Stimulated activated CD8-positive, alpha-beta memory T cell treated with anti-CD3 and anti-CD28 coated beads, Interleukin-4, amount 100 ng/mL, for 24 hours (primary cell): ENCODE measurements around the gene ZC2HC1B.

ENCODE experiments used
- DNase-seq: peaks from one replicate; pipeline ENCODE4 v3.0.0-alpha.2; 2020; ENCODE audit warnings: low read depth

ZC2HC1B gene

DNA sequence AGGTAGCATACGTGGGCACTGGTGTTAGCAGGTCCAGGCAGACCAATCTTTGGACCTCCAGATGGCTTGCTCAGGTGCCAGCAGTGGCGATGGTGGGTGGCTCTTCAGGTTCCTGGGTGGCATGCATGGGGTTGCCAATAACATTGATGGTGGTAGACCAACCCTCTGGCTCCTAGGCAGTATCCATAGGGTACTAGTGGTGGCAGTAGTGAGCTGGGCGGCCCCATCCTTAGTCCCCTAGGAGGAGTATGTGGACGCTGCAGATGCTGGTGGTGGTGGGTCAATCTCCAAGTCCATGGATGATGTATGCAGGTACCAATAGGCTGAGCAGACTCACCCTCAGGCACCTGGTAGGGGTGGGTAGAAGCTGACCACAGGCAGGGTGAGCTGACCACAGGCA is 70.6 kb downstream of the ZC2HC1B start:
- DNase-seq = no peak

DNA sequence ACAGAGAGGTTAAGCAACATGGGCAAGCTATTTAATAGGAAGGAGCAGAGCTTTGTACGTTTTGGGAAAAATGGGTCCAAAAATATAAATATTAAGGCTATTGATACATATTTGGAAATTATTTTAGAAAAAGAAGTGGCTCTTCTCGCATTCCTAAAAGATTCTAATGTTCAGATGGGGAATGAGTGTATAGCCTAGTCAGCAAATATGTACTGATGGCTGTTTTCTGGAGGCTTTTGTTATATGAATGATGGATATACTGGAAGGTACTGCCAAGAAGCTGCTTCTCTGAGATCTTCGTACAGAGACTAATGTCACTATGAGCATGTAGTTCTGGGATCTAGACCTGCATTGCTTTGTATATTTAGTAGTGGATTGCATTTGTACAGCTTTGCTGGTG is 72.1 kb downstream of the ZC2HC1B start:
- no peak for DNase-seq

GRCh38 chr6:143936778-143937667 is 72.7 kb downstream of the ZC2HC1B start:
- DNase-seq = no peak

DNA sequence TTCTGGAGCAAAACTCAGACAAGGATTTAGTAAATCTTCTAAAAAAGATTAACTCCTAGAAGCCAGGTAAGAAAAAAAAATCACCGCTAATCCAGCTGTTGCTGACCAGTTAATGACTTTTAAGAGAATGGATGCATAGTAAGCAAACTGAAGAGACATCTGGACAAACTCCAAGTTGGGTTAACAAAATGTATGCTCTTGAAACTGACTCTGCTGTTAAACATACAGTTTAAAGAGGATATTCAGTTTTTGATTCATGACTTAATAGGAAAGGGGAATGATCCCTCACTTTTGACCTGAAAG is 73.3 kb downstream of the ZC2HC1B start:
- DNase-seq = no peak

DNA sequence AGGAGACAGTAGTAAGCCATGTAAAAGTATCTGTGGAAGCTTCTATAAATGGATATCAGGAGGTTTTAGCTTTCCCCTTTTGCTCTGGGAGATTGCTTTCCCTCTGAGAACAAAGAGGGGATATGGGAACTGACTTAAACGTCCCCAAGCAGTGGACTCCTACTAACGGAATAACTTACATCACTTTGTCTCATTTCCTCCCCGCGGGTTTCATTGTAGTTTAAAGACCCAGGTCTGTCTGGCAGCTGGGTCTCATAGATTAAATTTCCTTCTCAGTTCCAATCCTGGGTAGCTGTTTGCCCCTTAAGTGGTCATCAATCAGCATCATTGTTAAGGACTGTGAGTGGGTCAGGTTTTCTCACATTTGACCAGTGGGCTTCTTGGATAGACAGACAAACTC is 75.1 kb downstream of the ZC2HC1B start:
- no peak for DNase-seq

- DNase-seq = peak; percentile 15
Observed at GRCh38 chr6:143940011-143940597, 75.8 kb downstream of the ZC2HC1B start.

GRCh38 chr6:143941852-143942627 is 77.8 kb downstream of the ZC2HC1B start:
- DNase-seq = peak; percentile 50

DNA sequence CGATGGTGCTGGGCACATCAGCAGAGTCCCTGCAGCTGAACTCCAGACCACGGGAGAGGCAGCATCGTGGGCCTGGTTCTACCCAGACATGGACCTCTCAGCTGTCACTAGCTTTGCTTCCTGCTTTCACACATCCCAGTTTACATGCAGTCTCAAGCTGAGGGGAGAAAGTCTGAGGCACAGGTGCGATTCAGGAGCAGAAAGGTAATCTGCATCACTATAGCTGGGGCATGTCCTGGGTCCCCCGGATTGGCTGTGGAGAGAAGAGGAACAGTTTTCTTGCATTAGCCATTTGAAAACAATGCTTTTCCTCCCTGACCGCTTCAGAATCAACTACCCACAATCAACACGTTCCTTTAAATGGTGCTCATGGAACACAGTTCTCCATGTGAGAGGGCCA is 83.9 kb downstream of the ZC2HC1B start:
- no peak for DNase-seq

DNA sequence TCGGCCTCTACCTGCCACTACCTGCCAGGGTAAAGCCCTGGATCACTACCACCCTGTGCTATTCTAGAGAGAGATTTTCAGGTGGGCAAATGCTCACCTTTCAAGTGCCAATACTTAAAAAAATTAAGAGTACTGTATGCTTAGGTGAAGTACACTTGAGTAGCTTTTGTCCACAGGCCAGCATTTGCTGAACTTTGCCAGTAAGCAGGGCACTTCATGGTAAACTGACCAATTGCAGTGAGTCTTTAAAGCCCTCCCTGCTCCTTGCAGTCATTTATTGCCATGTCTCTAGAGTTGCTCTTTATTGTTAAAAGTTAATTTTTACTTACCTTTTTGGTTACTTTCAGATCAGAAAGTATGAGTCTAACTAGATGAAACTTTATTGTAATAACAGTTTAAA is 85.3 kb downstream of the ZC2HC1B start:
- no peak for DNase-seq

- no peak for DNase-seq
Observed at GRCh38 chr6:143949962-143950361, 85.7 kb downstream of the ZC2HC1B start.

GRCh38 chr6:143950875-143951274 is 86.6 kb downstream of the ZC2HC1B start:
- no peak for DNase-seq

DNA sequence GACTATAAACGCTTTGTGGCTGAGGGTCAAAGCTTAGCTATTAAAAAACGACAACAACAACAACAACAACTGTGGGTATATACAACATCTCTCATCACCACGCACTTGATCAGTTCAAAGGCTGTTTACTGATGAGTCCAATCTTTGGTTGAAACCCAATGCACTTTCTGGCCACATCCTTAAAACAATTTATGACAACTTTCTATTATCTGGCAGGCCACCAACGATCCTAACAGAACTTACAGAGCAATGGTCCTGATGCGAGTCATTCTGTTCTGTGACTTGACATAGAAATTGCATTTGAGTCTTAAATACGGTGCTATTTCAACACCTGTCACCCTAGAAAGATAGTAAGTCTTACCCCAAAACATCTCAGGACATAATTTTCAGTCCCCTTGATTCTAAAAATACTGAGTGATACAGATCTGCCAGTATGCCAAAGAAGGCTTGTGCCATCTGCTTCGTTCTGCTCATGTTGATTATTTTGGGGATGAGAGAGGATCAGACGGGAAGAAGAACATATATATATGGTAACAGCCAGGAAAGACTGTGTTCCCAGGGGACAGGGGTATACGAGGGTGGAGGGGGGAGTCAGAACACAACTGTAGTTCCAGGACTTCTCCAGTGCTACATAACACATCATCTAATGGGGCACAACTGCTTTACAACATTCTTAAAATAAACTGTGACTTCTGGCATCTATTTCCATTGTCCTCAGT is 87.9 kb downstream of the ZC2HC1B start:
- no peak for DNase-seq

- no peak for DNase-seq
Observed at GRCh38 chr6:143952947-143953701, 88.8 kb downstream of the ZC2HC1B start.

DNA sequence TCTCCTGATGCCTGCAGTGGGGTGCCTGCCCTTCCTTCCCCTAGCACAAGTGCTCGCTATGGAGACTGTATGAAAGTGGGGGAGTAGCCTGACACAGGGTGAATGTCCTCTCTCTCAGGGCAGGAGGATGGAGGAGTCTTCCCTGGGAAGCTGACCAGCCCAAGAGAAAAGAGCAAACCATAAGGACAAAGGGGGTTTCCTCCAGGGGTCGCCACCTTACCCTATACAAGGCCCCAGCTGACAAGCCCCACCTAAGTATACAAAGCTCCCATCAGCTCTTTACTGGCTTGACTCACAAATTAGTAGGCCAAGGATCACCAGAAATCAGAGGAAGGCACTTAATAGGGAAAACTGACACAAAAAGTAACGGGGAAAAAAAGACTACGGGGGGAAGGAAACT is 89.6 kb downstream of the ZC2HC1B start:
- DNase-seq = no peak

- no peak for DNase-seq
Observed at GRCh38 chr6:143955971-143956370, 91.7 kb downstream of the ZC2HC1B start.

DNA sequence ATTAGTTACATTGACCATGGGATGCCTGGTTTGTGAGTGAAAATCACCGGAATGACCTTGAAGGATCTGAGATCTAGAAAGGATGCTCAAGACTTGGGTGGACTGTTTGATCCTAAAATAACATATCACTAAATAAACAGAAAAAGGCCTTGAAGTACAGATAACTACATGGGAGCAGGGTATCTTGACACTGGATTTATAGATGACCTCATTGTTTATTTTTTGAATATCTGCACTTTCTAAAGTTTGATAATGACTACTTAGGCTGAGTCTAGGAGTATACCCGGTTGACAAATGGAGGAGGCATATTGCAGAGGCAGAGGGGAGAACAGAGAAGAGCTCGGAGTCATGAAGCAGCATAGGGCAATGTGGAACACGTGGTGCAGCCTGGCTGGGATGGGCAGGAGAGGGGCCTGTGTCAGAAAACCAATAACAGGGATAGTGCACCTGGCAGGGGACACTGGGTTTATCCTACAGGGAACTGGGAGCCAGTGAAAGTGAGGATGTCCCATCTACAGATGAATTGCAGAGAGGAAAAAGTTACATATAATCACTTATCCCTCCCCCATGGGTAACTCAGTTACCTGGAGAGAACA is 93.5 kb downstream of the ZC2HC1B start:
- no peak for DNase-seq

DNA sequence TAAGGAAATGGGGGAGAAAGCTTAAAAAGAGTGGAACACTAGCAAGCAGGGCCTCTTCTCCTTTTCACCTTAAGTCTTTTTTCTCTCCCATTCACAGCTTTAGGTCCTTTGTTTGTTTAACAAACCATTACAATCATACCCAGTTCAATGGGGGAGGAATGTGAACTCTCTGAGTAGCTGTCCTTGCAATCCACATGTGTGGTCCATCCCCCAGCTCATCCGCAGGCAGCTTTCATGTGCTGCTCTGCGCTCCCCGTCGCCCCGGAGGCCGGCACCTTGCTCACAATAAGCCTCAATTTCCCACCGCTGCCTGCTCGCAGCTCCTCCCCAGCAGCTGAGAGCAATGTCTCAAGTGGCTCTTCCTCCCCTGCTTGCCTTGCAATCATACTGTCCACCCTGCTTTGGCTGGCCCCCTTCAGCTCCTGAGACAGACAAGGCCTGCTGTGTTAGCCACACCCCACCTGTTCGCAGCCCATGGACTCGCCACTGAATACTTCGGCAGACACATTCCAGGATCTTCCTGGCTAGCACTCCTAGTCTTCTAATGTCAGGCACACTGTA is 94.6 kb downstream of the ZC2HC1B start:
- no peak for DNase-seq

GRCh38 chr6:143959927-143960326 is 95.7 kb downstream of the ZC2HC1B start:
- DNase-seq = no peak

DNA sequence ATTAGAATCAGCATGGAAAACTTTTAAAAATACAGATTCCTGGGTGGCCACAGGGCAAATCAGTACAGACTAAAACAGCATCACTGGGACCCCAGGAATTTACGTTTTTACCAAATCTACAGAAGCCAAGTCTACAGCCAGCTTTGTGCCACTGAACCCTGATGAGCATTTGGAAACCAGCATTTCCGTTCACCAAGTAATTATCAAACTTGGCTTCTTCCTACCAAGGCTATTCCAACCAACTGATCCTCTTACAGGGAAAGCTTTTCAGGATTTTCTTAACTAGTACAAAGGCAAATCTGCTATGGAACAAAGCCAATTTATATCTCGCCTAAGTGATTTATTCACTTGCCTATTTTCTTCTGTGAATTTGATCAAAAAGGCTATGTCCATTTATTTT is 96.8 kb downstream of the ZC2HC1B start:
- no peak for DNase-seq

DNA sequence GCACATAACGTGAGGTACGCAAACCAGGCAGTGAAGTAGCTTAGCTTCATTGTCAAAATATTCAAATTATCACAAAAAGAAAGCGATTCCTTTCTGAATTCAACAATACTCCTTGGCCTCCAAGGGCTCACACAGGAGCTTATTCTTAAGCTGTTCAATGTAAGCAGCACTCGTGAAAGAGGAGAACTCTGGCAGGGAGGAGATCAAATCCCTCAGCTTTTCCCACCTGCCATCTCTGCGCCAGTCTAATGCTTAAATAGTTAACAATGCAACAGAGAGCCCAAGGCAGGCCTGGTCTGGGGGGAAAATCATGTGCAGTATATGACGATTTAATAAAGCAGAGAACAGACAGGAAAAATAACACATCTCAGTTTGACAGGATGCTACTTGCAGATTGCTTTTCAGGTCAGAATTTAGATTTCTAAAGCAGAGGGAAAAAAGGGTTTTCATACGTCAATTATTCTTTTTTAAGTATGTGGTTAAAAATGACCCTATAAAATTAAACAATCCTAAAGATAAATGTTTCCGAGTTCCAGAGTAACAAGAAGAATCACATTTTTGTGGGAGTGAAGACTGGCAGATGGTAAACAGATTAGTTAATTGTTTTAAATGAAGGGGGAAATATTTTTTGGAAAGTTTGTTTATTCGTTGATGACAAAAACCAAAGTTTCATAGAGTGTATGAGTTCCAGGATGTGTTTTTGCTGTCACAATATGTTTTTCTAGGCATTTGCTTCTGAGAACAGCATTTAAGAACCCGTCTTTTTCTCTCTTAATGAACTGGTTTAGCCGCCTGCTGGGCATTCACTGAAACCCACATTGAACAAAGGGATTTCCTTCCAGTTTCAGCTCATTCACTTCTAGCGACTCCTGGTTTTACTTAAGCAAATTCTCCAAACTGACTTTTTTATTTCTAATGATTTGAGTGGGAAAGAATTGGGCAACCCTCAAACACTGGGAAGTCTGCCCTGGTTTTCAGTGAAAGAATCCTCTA is 97.9 kb downstream of the ZC2HC1B start:
- DNase-seq = no peak
